ENCODE data around the gene LRRC75B. TPM values are rescaled to one million over a fixed set of nuclear protein-coding genes. Genes with fewer than 3 reads are reported as not detected.

The LRRC75B gene
- total and polyA plus RNA-seq, 2 of the 13 experiments (the other 11 are each of a cell fraction or from before 2014, with no cell fraction given): 11.8 to 34.8 TPM

DNA sequence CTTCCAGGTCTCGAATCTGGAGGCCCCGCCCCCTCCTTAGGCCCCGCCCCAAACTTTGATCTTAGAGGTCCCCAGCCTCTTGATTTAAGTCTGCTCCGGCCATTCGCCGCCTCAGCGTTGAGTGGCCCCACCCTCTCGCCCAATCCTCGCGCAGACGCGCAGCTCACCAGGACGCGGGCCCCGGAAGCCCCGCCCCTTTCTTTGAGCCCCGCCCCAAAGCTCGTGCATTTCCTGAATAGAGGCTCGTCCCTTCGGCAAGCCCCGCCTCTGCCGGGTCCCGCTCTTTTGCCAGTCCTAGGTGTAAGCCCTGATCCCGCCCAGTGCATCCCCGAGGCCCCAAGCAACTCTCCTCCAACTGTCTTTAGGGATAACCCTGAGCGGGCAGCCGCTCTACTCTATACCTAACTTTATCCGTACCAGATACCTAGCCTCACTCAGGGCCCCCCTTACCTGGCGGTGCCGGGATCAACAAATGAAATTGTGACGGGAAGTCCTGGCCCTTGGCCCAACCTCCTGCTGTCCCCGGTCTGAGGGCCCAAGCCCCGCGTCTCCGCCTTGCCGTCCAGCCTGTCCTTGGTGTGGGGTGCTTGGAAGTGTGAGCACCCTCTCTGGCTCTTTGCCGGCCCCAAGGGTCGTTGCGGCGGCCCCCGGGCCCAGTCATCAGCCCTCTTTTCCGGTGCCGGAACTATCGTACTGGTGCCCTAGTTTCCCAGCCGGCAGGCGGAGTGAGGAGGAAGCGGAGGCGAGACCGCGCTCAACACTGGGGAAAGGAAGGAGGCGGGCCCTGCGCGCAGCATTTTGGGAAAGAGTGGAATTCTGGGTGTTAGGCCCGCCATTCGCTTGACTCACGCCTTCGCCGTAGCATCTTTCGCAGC, 37.5 kb downstream of the LRRC75B start, which contains the start of gene SNRPD3 (continued):
- TF ChIP-seq TCF12 (IDR thresholded peaks at IDR 0.05) (no peak), TCF12 (CRISPR knock-in tag; IDR thresholded peaks at IDR 0.05) (peak; percentile 81), YY1 (IDR thresholded peaks at IDR 0.05; ENCODE audit: insufficient read depth, insufficient replicate concordance, low read depth, low read length) (peak; percentile 91), TBL1XR1 (IDR thresholded peaks at IDR 0.05; ENCODE audit: borderline replicate concordance, low read length, partially characterized antibody) (peak; percentile 52), ZNF614 (CRISPR knock-in tag; IDR thresholded peaks at IDR 0.05; ENCODE audit: borderline replicate concordance) (peak; percentile 90; the same call in 1 of the 2 replicates), ZNF337 (CRISPR knock-in tag; IDR thresholded peaks at IDR 0.05; ENCODE audit: borderline replicate concordance, low read depth) (peak; percentile 92; the same call in 1 of the 2 replicates), CENPX (CRISPR knock-in tag; IDR thresholded peaks at IDR 0.05) (no peak), HMG20B (CRISPR knock-in tag; conservative IDR thresholded peaks at IDR 0.05) (no peak), ZNF75D (CRISPR knock-in tag; IDR thresholded peaks at IDR 0.05; ENCODE audit: borderline replicate concordance) (no peak), MYC (CRISPR knock-in tag; IDR thresholded peaks at IDR 0.05; ENCODE audit: borderline replicate concordance) (peak; percentile 90), KLF9 (CRISPR knock-in tag; IDR thresholded peaks at IDR 0.05; ENCODE audit: low read depth) (no peak), BRD4 (CRISPR knock-in tag; IDR thresholded peaks at IDR 0.05) (peak; percentile 93), ZFYVE20 (CRISPR knock-in tag; IDR thresholded peaks at IDR 0.05; ENCODE audit: borderline replicate concordance, low read depth) (0 out of 2 replicates have a peak, but pooled peaks have one; percentile 51), SRSF4 (IDR thresholded peaks at IDR 0.05; ENCODE audit: low read depth, low read length, poor library complexity, severe bottlenecking) (no peak), ZNF816 (CRISPR knock-in tag; IDR thresholded peaks at IDR 0.05; ENCODE audit: borderline replicate concordance) (peak; percentile 70), MIXL1 (CRISPR knock-in tag; IDR thresholded peaks at IDR 0.05) (peak; percentile 91), RXRA (CRISPR knock-in tag; IDR thresholded peaks at IDR 0.05) (peak; percentile 79)
- TF ChIP-seq, protein P1, sequence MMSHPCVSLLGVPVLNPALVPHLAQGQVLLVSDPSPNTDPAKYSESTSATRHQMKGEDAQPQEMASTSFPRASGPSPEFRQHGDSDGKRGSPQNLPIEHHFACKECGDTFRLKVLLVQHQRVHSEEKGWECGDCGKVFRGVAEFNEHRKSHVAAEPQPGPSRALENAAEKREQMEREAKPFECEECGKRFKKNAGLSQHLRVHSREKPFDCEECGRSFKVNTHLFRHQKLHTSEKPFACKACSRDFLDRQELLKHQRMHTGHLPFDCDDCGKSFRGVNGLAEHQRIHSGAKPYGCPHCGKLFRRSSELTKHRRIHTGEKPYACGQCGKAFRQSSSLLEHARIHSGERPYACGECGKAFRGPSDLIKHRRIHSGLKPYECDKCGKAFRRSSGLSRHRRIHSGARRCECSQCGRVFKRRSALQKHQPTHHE (CRISPR knock-in tag; IDR thresholded peaks at IDR 0.05; ENCODE audit: borderline replicate concordance): peak; percentile 45; the same call in 1 of the 2 replicates
- TF ChIP-seq, protein P2, sequence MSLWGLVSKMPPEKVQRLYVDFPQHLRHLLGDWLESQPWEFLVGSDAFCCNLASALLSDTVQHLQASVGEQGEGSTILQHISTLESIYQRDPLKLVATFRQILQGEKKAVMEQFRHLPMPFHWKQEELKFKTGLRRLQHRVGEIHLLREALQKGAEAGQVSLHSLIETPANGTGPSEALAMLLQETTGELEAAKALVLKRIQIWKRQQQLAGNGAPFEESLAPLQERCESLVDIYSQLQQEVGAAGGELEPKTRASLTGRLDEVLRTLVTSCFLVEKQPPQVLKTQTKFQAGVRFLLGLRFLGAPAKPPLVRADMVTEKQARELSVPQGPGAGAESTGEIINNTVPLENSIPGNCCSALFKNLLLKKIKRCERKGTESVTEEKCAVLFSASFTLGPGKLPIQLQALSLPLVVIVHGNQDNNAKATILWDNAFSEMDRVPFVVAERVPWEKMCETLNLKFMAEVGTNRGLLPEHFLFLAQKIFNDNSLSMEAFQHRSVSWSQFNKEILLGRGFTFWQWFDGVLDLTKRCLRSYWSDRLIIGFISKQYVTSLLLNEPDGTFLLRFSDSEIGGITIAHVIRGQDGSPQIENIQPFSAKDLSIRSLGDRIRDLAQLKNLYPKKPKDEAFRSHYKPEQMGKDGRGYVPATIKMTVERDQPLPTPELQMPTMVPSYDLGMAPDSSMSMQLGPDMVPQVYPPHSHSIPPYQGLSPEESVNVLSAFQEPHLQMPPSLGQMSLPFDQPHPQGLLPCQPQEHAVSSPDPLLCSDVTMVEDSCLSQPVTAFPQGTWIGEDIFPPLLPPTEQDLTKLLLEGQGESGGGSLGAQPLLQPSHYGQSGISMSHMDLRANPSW (CRISPR knock-in tag; IDR thresholded peaks at IDR 0.05; ENCODE audit: borderline replicate concordance): no peak; the same call in 1 of the 2 replicates
- TF ChIP-seq, protein P3, sequence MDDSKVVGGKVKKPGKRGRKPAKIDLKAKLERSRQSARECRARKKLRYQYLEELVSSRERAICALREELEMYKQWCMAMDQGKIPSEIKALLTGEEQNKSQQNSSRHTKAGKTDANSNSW (CRISPR knock-in tag; IDR thresholded peaks at IDR 0.05; ENCODE audit: borderline replicate concordance): peak; percentile 72; the same call in 1 of the 2 replicates
- TF ChIP-seq, protein P4, sequence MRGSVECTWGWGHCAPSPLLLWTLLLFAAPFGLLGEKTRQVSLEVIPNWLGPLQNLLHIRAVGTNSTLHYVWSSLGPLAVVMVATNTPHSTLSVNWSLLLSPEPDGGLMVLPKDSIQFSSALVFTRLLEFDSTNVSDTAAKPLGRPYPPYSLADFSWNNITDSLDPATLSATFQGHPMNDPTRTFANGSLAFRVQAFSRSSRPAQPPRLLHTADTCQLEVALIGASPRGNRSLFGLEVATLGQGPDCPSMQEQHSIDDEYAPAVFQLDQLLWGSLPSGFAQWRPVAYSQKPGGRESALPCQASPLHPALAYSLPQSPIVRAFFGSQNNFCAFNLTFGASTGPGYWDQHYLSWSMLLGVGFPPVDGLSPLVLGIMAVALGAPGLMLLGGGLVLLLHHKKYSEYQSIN (CRISPR knock-in tag; IDR thresholded peaks at IDR 0.05; ENCODE audit: borderline replicate concordance): no peak
- TF ChIP-seq, protein P5, sequence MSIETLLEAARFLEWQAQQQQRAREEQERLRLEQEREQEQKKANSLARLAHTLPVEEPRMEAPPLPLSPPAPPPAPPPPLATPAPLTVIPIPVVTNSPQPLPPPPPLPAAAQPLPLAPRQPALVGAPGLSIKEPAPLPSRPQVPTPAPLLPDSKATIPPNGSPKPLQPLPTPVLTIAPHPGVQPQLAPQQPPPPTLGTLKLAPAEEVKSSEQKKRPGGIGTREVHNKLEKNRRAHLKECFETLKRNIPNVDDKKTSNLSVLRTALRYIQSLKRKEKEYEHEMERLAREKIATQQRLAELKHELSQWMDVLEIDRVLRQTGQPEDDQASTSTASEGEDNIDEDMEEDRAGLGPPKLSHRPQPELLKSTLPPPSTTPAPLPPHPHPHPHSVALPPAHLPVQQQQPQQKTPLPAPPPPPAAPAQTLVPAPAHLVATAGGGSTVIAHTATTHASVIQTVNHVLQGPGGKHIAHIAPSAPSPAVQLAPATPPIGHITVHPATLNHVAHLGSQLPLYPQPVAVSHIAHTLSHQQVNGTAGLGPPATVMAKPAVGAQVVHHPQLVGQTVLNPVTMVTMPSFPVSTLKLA (IDR thresholded peaks at IDR 0.05): peak; percentile 15; the same call in 1 of the 2 replicates

Data from HepG2 (cell line).